GF-D8 (cell line): ENCODE results near the gene FRMD4A.
"Not testable (repeated sequence)": the region's sequence is repeated elsewhere in the genome, so short reads cannot be mapped to it uniquely, and the experiment has no call there.

ENCODE experiments used
- DNase-seq: peaks from one replicate; lab custom pipeline; 2025; lab: John Stamatoyannopoulos, UW

FRMD4A gene

GRCh38 chr10:13984647-13985155, 346.0 kb downstream of the FRMD4A start:
- DNase-seq, result no peak

- no peak for DNase-seq
Measured at GRCh38 chr10:13983035-13983434, 347.7 kb downstream of the FRMD4A start.

GRCh38 chr10:13978533-13979115, 352.1 kb downstream of the FRMD4A start:
- no peak for DNase-seq

GRCh38 chr10:13977861-13978532, 352.7 kb downstream of the FRMD4A start:
- DNase-seq, result no peak

- DNase-seq, result no peak
Measured at GRCh38 chr10:13973742-13974141, 357.0 kb downstream of the FRMD4A start.

GRCh38 chr10:13972609-13973008, 358.1 kb downstream of the FRMD4A start:
- no peak for DNase-seq

GRCh38 chr10:13971601-13972475, 358.9 kb downstream of the FRMD4A start:
- no peak for DNase-seq

GRCh38 chr10:13970957-13971353, 359.8 kb downstream of the FRMD4A start:
- no peak for DNase-seq

- DNase-seq, result no peak
Measured at GRCh38 chr10:13970236-13970956, 360.3 kb downstream of the FRMD4A start.

GRCh38 chr10:13969792-13970140, 361.0 kb downstream of the FRMD4A start:
- DNase-seq, result no peak

- no peak for DNase-seq
Measured at GRCh38 chr10:13969118-13969791, 361.5 kb downstream of the FRMD4A start.

- no peak for DNase-seq
Measured at GRCh38 chr10:13961853-13962252, 368.9 kb downstream of the FRMD4A start.

GRCh38 chr10:13961097-13961496, 369.6 kb downstream of the FRMD4A start:
- DNase-seq, result no peak

GRCh38 chr10:13960603-13961002, 370.1 kb downstream of the FRMD4A start:
- DNase-seq, result no peak

- no peak for DNase-seq
Measured at GRCh38 chr10:13959443-13960359, 371.0 kb downstream of the FRMD4A start.

- no peak for DNase-seq
Measured at GRCh38 chr10:13957856-13958255, 372.9 kb downstream of the FRMD4A start.

- DNase-seq, result no peak
Measured at GRCh38 chr10:13956826-13957225, 373.9 kb downstream of the FRMD4A start.

- DNase-seq, result no peak
Measured at GRCh38 chr10:13955409-13956068, 375.2 kb downstream of the FRMD4A start.

- DNase-seq, result not testable (repeated sequence)
Measured at GRCh38 chr10:13954195-13954594, 376.5 kb downstream of the FRMD4A start.

GRCh38 chr10:13953371-13953770, 377.4 kb downstream of the FRMD4A start:
- no peak for DNase-seq
